Spleen (tissue), 11 donors: ENCODE measurements around the gene SLC36A4. TPM values are rescaled to one million over a fixed set of nuclear protein-coding genes. Genes with fewer than 3 reads are reported as not detected.

Experiments
- DNase-seq: peaks from one replicate; pipeline ENCODE4 v3.0.0-alpha.2; 2020
- H3K27ac ChIP-seq, 8 donors: fragments of 200-600 bp; sonication (generic) in 7 of 8; 1 replicate in 4 of 8; 2 replicates in 4 of 8; pipeline versions ENCODE4 v1.5.0 to v1.8.0; 2016 to 2021; ENCODE audit warnings: inconsistent platforms in 4 of 8, mild to moderate bottlenecking in 4 of 8, moderate library complexity in 1 of 8
- H3K27me3 ChIP-seq, 7 donors: fragments of 200-600 bp; sonication (generic) in 6 of 7; replicated peaks in 1 of 7; 1 replicate in 4 of 7; 2 replicates in 3 of 7; pipeline versions ENCODE4 v1.5.0 to v1.8.0; 2016 to 2021; ENCODE audit warnings: inconsistent platforms in 3 of 7, mild to moderate bottlenecking in 1 of 7
- H3K36me3 ChIP-seq, 6 donors: fragments of 200-600 bp; sonication (generic) in 5 of 6; 1 replicate in 4 of 6; 2 replicates in 2 of 6; pipeline versions ENCODE4 v1.5.0 to v1.8.0; 2016 to 2021; ENCODE audit warnings: inconsistent platforms in 2 of 6
- H3K4me1 ChIP-seq, 6 donors: fragments of 200-600 bp; sonication (generic) in 5 of 6; 1 replicate in 3 of 6; 2 replicates in 3 of 6; pipeline versions ENCODE4 v1.5.0 to v1.8.0; 2016 to 2021; ENCODE audit warnings: inconsistent platforms in 3 of 6
- H3K4me3 ChIP-seq, 8 donors: fragments of 200-600 bp; sonication (generic) in 7 of 8; 1 replicate in 4 of 8; 2 replicates in 4 of 8; pipeline versions ENCODE4 v1.5.0 to v1.8.0; 2016 to 2021; ENCODE audit warnings: inconsistent platforms in 4 of 8, mild to moderate bottlenecking in 4 of 8, moderate library complexity in 2 of 8
- H3K9me3 ChIP-seq, 8 donors: fragments of 200-600 bp; sonication (generic) in 7 of 8; 1 replicate in 4 of 8; 2 replicates in 4 of 8; pipeline versions ENCODE4 v1.5.0 to v1.8.0; 2016 to 2021; ENCODE audit warnings: inconsistent platforms in 4 of 8
- POLR2A ChIP-seq, 3 donors: fragments of 450-650 bp; IDR thresholded peaks; one replicate each; pipeline ENCODE4 v1.5.1; 2017; ENCODE audit warnings: antibody characterized with exemption in 3 of 3, mild to moderate bottlenecking in 1 of 3
- POLR2AphosphoS5 ChIP-seq, 3 donors: sonication (generic); formaldehyde crosslinking; IDR thresholded peaks; one replicate each; pipeline ENCODE4 v1.5.1; 2017; ENCODE audit warnings: antibody characterized with exemption in 3 of 3
- WGBS, 5 donors: extraction: QIAGEN DNeasy Blood & Tissue Kit in 3 of 5; methylation state at CpG; one replicate each; pipeline versions ENCODE4 v1.1.5 to v1.1.7; 2013 to 2018; 5-methylcytosine and 5-hydroxymethylcytosine counted together
- intact Hi-C: fragments of 100-400 bp; cut with DNase I; formaldehyde crosslinking; loops from one replicate; pipeline ENCODE4 v1.15.0; 2023; ENCODE audit warnings: low total_unique reads
- polyA plus RNA-seq, 3 donors: library from polyadenylated mRNA; stranded (reverse); fragments of 200-250 nt; gene quantifications; one replicate each; pipeline ENCODE4 v1.2.1, GENCODE V29; 2013
- total RNA-seq, 7 donors: library from RNA; depleted of rRNA in 3 of 7; stranded (reverse); fragments of >200 nt in 3 of 7; fragmentation: NEBNext Ultra II Directional in 4 of 7; extraction: Animal tissue kit (Norgen Biotek cat#: 25700) in 4 of 7; gene quantifications; one replicate each; pipeline versions ENCODE4 v1.1.0 to v1.2.1, GENCODE V29; 2016 to 2021
- TF ChIP-seq, protein P1 (sequence below), 11 experiments: fragments of 200-600 bp in 7 of 11; fragments of 450-650 bp in 4 of 11; sonication (generic) in 4 of 11; IDR thresholded peaks in 8 of 11; conservative IDR thresholded peaks in 3 of 11; 1 replicate in 7 of 11; 2 replicates in 4 of 11; pipeline versions ENCODE4 v1.4.0 to v1.8.0; 2016 to 2021; ENCODE audit warnings: antibody characterized with exemption in 11 of 11, inconsistent platforms in 4 of 11, mild to moderate bottlenecking in 1 of 11
- donor health status: healthy with polysubstance abuse.
- donor health status: DM: no; HTN: no; CAD: no; lungs with moderate emphysema.
- donor health status: DM: no; HTN: no; CAD: no.
- donor health status: Bipolar disorder and iron deficiency.
- donor health status: healthy.
- donor health status: DM: no; HTN: no; CAD: no.
- donor health status: DM: yes; HTN: yes; CAD: no.

The SLC36A4 gene
- total and polyA plus RNA-seq, 10 donors, result 2.6 to 41.4 (median 17.3) TPM

DNA sequence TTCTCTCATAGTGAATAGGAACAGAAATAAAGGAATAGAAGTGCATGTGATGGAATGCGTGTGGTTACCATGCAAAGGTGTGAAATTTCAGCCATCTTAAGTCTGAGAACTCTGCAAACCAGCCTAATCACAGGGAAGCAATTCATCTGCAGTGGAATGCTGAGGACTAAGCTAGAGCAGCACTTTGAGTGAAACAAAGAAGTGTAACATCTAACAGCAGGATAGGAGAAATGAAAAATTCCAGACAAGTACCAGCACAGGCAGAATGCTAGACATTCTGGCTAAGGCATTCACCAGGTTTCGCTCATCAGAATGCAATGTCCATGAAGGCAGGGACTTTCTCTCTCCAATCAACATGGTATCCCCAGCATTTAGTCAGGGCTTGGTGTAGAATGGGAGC is 41.2 kb upstream of the SLC36A4 start:
- H3K27me3 ChIP-seq, result peaks cover 0 to 5% (median 0%) of the 10 kb centered on the region in 7 donors
- DNase-seq, result no peak
- WGBS, 5 donors, result 86 to 93% (median 92%) methylated on average over 2 of the region's 2 CpGs
- intact Hi-C loops, result no loop called here
- TF ChIP-seq POLR2A (IDR thresholded peaks at IDR 0.05), result no peak
- TF ChIP-seq POLR2AphosphoS5 (IDR thresholded peaks at IDR 0.05), result no peak
- TF ChIP-seq, protein P1, sequence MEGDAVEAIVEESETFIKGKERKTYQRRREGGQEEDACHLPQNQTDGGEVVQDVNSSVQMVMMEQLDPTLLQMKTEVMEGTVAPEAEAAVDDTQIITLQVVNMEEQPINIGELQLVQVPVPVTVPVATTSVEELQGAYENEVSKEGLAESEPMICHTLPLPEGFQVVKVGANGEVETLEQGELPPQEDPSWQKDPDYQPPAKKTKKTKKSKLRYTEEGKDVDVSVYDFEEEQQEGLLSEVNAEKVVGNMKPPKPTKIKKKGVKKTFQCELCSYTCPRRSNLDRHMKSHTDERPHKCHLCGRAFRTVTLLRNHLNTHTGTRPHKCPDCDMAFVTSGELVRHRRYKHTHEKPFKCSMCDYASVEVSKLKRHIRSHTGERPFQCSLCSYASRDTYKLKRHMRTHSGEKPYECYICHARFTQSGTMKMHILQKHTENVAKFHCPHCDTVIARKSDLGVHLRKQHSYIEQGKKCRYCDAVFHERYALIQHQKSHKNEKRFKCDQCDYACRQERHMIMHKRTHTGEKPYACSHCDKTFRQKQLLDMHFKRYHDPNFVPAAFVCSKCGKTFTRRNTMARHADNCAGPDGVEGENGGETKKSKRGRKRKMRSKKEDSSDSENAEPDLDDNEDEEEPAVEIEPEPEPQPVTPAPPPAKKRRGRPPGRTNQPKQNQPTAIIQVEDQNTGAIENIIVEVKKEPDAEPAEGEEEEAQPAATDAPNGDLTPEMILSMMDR (IDR thresholded peaks at IDR 0.05 in 8 of 11, conservative IDR thresholded peaks at IDR 0.05 in 3 of 11), result no peak
- H3K36me3 ChIP-seq, result no peaks in the 10 kb centered on the region
- H3K4me3 ChIP-seq, result no peak overlapping the region
- no peak overlapping the region for H3K27ac ChIP-seq
- no peaks in the 10 kb centered on the region for H3K9me3 ChIP-seq
- peaks cover 0 to 4% (median 0%) of the 10 kb centered on the region in 6 donors for H3K4me1 ChIP-seq

DNA sequence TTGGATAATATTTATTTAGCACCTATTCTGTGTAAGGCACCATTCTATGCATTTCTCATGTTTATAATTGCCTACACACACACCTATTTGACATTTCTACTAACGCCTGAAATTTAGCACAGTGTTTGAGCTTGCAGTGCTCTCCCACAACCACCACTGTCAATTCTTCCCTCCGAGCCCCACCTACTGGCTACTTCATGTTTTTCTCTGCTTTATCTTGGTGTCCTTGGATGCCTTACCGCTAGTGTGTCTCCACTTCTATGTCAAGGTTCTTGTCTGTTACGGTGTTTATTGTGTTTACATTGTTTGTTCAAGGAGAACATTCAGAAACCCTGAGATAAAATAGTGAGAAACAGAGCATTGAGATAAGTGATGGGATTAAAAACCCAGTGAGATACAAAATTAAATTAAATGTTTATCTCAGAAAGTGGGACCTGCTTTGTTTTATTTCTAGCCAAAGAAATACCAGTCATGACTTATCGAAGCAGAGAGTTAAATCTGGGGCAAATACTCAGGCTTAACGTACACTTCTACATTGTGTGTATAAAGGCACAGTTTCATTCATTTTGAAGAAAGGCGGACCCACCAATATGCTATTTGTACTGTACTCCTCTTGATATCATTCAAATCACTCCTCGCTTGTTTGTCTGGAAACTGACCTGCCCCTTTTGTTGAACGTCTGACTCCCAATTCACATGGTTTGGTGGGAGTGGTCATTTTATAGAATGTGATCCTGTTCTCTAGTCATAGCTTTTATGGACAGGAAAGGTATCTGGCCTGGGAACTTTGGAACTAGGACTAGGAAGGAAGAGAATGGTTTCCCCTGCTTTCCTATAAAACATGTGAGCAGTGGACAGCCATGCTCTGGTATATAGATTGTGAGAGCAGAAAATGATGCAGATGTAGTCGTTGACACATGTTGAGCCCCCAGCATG is 39.2 kb upstream of the SLC36A4 start:
- 41 to 52% (median 47%) methylated on average over 10 of the region's 10 CpGs for WGBS, 5 donors
- peak overlapping the region in 4 of 8 donors; percentile 21 to 61 (median 48) for H3K27ac ChIP-seq
- DNase-seq, result no peak
- peaks cover 0 to 6% (median 0%) of the 10 kb centered on the region in 7 donors for H3K27me3 ChIP-seq
- intact Hi-C loops, result no loop called here
- H3K4me3 ChIP-seq, result no peak overlapping the region
- H3K4me1 ChIP-seq, result peaks cover 0 to 4% (median 0%) of the 10 kb centered on the region in 6 donors
- TF ChIP-seq POLR2AphosphoS5 (IDR thresholded peaks at IDR 0.05), result no peak
- TF ChIP-seq POLR2A (IDR thresholded peaks at IDR 0.05), result no peak
- TF ChIP-seq, protein P1 (IDR thresholded peaks at IDR 0.05 in 8 of 11, conservative IDR thresholded peaks at IDR 0.05 in 3 of 11), result peak in 7 of 11 experiments; percentile 29 to 75 (median 47)
- H3K36me3 ChIP-seq, result no peaks in the 10 kb centered on the region
- no peaks in the 10 kb centered on the region for H3K9me3 ChIP-seq

DNA sequence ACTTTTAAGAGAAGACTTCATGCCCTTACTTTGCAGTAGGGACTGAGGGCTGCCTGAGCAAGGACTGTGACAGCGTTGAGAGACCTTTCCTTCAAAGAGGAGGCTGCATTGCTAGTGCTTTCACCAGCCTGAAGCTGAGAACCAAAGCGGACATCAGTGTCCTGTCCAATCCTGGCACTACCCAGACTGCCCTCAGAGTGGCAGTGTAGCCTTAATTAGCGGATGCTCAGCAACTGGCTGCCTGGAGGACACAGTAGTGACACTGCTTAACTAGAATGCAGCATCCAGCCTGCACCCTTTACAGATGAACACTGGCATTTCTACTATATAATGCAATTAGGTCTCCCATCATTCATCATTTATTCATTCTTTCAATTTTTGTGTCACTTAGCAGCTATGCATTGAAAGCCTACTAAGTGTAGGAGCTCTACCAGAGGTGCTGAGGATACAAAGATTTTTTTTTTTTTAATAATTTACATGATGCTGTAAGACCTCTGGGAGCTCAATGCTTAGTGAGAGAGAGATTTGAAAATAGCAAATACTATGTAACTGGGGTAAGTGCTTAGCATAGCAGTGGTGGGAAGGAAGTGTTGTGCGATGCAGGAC is 36.9 kb upstream of the SLC36A4 start:
- 23 to 27% (median 25%) methylated on average over 4 of the region's 4 CpGs for WGBS, 5 donors
- no peak overlapping the region for H3K27ac ChIP-seq
- peak; percentile 85 for DNase-seq
- H3K9me3 ChIP-seq, result no peaks in the 10 kb centered on the region
- H3K4me1 ChIP-seq, result peaks cover 0 to 4% (median 0%) of the 10 kb centered on the region in 6 donors
- H3K27me3 ChIP-seq, result peaks cover 0 to 6% (median 0%) of the 10 kb centered on the region in 7 donors
- H3K4me3 ChIP-seq, result no peak overlapping the region
- no peaks in the 10 kb centered on the region for H3K36me3 ChIP-seq
- TF ChIP-seq, protein P1 (IDR thresholded peaks at IDR 0.05 in 8 of 11, conservative IDR thresholded peaks at IDR 0.05 in 3 of 11), result peak; percentile 71 to 93 (median 86)
- no peak for TF ChIP-seq POLR2A (IDR thresholded peaks at IDR 0.05)
- peak in 1 of 3 donors; percentile 21 for TF ChIP-seq POLR2AphosphoS5 (IDR thresholded peaks at IDR 0.05)
- intact Hi-C loops, result loop anchor here (5.0 kb wide), 2 partner anchors 308 to 418 kb away; partner anchors contain the start of gene SMCO4
